ENCODE data around the gene EIF2S1. TPM values are rescaled to one million over a fixed set of nuclear protein-coding genes. Genes with fewer than 3 reads are reported as not detected.
"Not testable (repeated sequence)": the region's sequence is repeated elsewhere in the genome, so short reads cannot be mapped to it uniquely, and the experiment has no call there.

Gene EIF2S1
- total RNA-seq, 1 experiment from 2014 or later = 148 TPM

DNA sequence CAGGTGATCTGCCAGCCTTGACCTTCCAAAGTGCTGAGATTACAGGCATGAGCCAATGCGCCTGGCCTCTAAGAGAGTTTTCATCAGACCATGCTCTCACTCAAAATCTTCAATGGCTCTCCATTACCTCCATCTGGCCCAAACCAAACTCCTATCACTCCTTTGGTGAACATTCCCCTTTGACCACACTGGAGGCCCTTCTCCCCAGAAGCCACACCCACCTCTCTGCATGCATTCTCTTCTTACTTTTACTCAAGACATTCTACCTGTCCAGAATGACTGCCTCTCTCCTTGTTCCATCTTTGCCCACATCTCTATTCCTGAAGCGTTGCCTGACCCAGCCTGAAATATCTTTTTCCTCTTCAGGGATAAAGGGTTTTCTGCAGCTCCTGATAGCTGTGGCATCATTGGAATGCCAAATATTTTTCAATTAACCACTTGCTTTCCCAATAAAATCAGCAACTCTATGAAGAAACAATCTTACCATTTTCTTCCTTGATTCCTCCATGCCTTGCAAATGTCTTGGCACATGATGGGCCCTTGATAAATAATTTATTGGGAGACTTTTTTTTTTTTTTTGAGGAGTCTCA, 36.3 kb downstream of the EIF2S1 start:
- CTCF ChIA-PET = interaction anchor here (0.6 kb wide), 2 partner anchors 39 to 170 kb away, joined by 4 to 7 read pairs; no protein-coding TSS in a partner anchor
- DNase-seq = no peak
- peaks cover 11% of the 10 kb centered on the region for H3K4me1 Mint-ChIP-seq (ENCODE audit: low read depth, unreplicated experiment)
- no peak overlapping the region for H3K4me3 Mint-ChIP-seq (ENCODE audit: low read depth, unreplicated experiment)
- H3K27ac Mint-ChIP-seq (ENCODE audit: unreplicated experiment) = no peak overlapping the region
- no peaks in the 10 kb centered on the region for H3K9me3 Mint-ChIP-seq (ENCODE audit: low read depth, unreplicated experiment)
- no TSS peak for BruUV-seq (replicated peaks)
- no peaks in the 10 kb centered on the region for H3K27me3 Mint-ChIP-seq (ENCODE audit: unreplicated experiment)
- TF ChIP-seq, protein P1, sequence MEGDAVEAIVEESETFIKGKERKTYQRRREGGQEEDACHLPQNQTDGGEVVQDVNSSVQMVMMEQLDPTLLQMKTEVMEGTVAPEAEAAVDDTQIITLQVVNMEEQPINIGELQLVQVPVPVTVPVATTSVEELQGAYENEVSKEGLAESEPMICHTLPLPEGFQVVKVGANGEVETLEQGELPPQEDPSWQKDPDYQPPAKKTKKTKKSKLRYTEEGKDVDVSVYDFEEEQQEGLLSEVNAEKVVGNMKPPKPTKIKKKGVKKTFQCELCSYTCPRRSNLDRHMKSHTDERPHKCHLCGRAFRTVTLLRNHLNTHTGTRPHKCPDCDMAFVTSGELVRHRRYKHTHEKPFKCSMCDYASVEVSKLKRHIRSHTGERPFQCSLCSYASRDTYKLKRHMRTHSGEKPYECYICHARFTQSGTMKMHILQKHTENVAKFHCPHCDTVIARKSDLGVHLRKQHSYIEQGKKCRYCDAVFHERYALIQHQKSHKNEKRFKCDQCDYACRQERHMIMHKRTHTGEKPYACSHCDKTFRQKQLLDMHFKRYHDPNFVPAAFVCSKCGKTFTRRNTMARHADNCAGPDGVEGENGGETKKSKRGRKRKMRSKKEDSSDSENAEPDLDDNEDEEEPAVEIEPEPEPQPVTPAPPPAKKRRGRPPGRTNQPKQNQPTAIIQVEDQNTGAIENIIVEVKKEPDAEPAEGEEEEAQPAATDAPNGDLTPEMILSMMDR (IDR thresholded peaks at IDR 0.05; ENCODE audit: unreplicated experiment) = no peak
- H3K36me3 Mint-ChIP-seq (ENCODE audit: insufficient read depth, unreplicated experiment) = peaks cover 24% of the 10 kb centered on the region
- intact Hi-C loops (cut with micrococcal nuclease; ENCODE audit: unreplicated experiment) = no loop called here

DNA sequence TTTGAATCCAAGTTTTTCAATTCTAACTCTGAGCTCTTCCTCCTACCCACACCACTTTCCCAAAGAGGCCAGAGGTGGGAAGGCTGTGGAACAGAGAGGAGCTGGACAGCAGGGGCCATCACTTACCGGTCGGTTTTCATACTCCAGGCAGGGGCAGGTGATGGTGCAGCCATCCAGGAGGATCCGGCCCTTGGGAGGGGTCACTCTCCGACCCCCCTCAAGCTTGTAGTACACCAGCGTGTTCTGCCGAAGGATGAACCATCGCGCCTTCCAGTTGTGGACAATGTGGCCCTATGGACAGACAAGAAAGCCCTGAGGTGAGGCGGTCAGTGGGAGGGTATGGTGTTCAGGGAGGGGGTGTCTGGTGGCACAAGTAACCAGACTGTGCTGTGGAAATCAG, 37.4 kb downstream of the EIF2S1 start:
- BruUV-seq (replicated peaks) = no TSS peak
- DNase-seq = no peak
- Mint-ChIP-seq H3K27me3 (ENCODE audit: unreplicated experiment) (no peaks in the 10 kb centered on the region), H3K4me3 (ENCODE audit: low read depth, unreplicated experiment) (no peak overlapping the region), H3K36me3 (ENCODE audit: insufficient read depth, unreplicated experiment) (peaks cover 14% of the 10 kb centered on the region), H3K9me3 (ENCODE audit: low read depth, unreplicated experiment) (no peaks in the 10 kb centered on the region), H3K27ac (ENCODE audit: unreplicated experiment) (no peak overlapping the region), H3K4me1 (ENCODE audit: low read depth, unreplicated experiment) (peaks cover 11% of the 10 kb centered on the region)
- intact Hi-C loops (cut with micrococcal nuclease; ENCODE audit: unreplicated experiment) = no loop called here
- TF ChIP-seq, protein P1 (IDR thresholded peaks at IDR 0.05; ENCODE audit: unreplicated experiment) = no peak
- CTCF ChIA-PET = interaction anchor here (0.6 kb wide), 1 partner anchor 38 kb away, joined by 4 read pairs; no protein-coding TSS in a partner anchor

DNA sequence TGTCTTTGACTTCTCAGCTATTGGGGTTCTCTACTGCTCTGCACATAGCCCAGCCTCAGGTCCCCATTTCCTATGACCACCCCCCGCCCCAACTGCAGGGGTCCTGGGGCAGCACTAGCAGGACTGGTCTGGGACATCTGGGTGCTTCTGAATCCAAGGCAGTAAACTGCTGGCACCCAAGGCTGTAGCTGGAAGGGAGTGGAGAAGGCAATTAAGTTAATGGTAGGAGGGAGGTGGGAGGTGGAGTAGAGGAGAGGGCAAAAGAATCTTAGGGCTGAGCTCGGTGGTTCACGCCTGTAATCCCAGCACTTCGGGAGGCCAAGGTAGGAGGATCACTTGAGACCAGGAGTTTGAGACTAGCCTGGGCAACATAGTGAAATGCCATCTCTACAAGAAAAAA, 40.3 kb downstream of the EIF2S1 start:
- intact Hi-C loops (cut with micrococcal nuclease; ENCODE audit: unreplicated experiment) = no loop called here
- Mint-ChIP-seq H3K27ac (ENCODE audit: unreplicated experiment) (no peak overlapping the region), H3K4me1 (ENCODE audit: low read depth, unreplicated experiment) (peaks cover 11% of the 10 kb centered on the region), H3K4me3 (ENCODE audit: low read depth, unreplicated experiment) (no peak overlapping the region), H3K27me3 (ENCODE audit: unreplicated experiment) (no peaks in the 10 kb centered on the region), H3K9me3 (ENCODE audit: low read depth, unreplicated experiment) (no peaks in the 10 kb centered on the region), H3K36me3 (ENCODE audit: insufficient read depth, unreplicated experiment) (peaks cover 17% of the 10 kb centered on the region)
- TF ChIP-seq, protein P1 (IDR thresholded peaks at IDR 0.05; ENCODE audit: unreplicated experiment) = no peak
- no peak for DNase-seq
- CTCF ChIA-PET = no interaction called here
- no TSS peak for BruUV-seq (replicated peaks)

DNA sequence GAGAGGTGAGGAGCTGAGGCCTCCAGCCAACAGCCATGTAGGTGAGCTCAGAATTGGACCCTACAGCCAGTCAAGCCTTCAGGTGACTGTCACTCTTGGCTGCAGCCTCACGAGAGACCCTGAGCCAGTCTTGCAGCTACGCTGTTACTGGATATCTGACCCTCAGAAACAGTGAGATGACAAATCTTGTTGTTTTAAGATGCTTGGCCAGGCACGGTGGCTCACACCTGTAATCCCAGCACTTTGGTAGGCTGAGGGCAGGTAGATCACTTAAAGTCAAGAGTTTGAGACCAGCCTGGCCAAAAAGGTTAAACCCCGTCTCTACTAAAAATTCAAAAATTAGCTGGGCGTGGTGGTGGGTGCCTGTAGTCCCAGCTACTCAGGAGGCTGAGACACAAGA, 45.6 kb downstream of the EIF2S1 start:
- H3K27me3 Mint-ChIP-seq (ENCODE audit: unreplicated experiment) = no peaks in the 10 kb centered on the region
- H3K9me3 Mint-ChIP-seq (ENCODE audit: low read depth, unreplicated experiment) = no peaks in the 10 kb centered on the region
- CTCF ChIA-PET = interaction anchor here (0.7 to 0.8 kb wide), 2 partner anchors 22 to 23 kb away, joined by 3 to 4 read pairs; no protein-coding TSS in a partner anchor
- no peak overlapping the region for H3K27ac Mint-ChIP-seq (ENCODE audit: unreplicated experiment)
- H3K36me3 Mint-ChIP-seq (ENCODE audit: insufficient read depth, unreplicated experiment) = peaks cover 11% of the 10 kb centered on the region
- DNase-seq = no peak
- H3K4me3 Mint-ChIP-seq (ENCODE audit: low read depth, unreplicated experiment) = no peak overlapping the region
- intact Hi-C loops (cut with micrococcal nuclease; ENCODE audit: unreplicated experiment) = no loop called here
- peaks cover 11% of the 10 kb centered on the region for H3K4me1 Mint-ChIP-seq (ENCODE audit: low read depth, unreplicated experiment)
- no TSS peak for BruUV-seq (replicated peaks)
- TF ChIP-seq, protein P1 (IDR thresholded peaks at IDR 0.05; ENCODE audit: unreplicated experiment) = no peak

DNA sequence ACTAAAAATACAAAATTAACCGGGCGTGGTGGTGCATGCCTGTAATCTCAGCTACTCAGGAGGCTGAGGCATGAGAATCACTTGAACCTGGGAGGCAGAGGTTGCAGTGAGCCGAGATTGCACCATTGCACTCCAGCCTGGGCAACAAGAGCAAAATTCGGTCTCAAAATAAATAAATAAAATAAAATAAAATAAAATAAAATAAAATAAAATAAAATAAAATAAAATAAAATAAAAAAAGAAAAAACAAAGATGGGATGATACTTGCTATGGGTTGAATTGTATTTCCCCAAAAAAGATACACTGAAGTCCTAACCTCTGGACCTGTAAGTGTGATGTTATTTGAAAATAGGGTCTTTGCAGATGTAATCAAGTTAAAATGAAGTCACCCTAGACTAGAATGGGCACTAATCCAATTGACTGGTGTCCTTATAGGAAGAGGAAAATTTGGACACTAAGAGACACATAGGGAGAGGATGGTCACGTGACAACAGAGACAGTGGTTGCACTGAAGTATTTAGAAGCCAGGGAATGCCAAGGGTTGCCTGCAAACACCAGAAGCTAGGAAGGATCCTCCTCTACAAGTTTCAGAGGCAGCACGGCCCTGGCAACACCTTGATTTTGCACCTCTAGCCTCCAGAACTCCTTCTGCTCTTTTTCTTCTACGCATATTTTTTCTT, 48.1 kb downstream of the EIF2S1 start:
- CTCF ChIA-PET; intact Hi-C loops (cut with micrococcal nuclease; ENCODE audit: unreplicated experiment); H3K9me3 Mint-ChIP-seq (ENCODE audit: low read depth, unreplicated experiment); DNase-seq; H3K27me3 Mint-ChIP-seq (ENCODE audit: unreplicated experiment); H3K27ac Mint-ChIP-seq (ENCODE audit: unreplicated experiment); H3K4me3 Mint-ChIP-seq (ENCODE audit: low read depth, unreplicated experiment); BruUV-seq (replicated peaks): not testable (repeated sequence)
- H3K4me1 Mint-ChIP-seq (ENCODE audit: low read depth, unreplicated experiment) = peaks cover 23% of the 10 kb centered on the region
- peaks cover 27% of the 10 kb centered on the region for H3K36me3 Mint-ChIP-seq (ENCODE audit: insufficient read depth, unreplicated experiment)
